GM19099 (cell line): ENCODE results near the gene COX7A2L.

ENCODE experiments used
- POLR2A ChIP-seq: IDR thresholded peaks from 3 replicates; pipeline ENCODE4 v1.6.1; 2011; ENCODE audit warnings: low read depth; ENCODE audit not compliant: insufficient read length; ENCODE audit errors: extremely low read depth

Gene COX7A2L

DNA sequence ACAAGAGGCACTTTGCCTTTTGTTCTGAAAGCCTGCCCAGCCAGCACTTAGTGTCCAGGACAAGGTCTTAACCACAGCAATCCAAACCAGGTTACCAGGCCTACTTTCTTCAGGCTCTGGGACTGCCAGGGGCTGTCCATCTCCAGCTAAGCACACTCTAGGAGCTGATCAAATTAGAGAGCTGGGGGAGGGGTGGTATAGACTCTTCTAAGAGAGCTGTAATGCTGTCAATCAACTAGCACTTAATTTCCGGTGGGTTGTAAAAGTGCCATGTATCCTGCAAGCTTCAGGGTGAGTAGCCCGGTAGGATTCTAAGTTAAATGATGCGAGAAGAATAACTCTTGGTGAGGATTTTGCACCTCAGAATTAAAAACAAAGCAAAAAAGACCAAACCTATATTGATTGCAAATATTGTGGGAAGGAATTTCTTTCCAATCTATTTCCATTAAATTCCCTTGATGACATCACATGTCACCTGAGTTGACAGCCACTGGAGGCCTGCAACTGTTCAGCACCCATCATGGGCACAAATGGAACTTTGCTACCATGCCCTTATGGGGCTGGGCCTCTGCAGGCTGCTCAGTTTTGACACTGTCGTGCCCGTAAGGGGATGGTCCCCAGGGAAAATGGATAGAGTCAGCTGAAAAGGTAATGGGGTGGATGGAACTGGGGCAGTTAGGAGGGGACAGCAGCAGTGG, 8.7 kb upstream of the COX7A2L start:
- TF ChIP-seq POLR2A = no peak

DNA sequence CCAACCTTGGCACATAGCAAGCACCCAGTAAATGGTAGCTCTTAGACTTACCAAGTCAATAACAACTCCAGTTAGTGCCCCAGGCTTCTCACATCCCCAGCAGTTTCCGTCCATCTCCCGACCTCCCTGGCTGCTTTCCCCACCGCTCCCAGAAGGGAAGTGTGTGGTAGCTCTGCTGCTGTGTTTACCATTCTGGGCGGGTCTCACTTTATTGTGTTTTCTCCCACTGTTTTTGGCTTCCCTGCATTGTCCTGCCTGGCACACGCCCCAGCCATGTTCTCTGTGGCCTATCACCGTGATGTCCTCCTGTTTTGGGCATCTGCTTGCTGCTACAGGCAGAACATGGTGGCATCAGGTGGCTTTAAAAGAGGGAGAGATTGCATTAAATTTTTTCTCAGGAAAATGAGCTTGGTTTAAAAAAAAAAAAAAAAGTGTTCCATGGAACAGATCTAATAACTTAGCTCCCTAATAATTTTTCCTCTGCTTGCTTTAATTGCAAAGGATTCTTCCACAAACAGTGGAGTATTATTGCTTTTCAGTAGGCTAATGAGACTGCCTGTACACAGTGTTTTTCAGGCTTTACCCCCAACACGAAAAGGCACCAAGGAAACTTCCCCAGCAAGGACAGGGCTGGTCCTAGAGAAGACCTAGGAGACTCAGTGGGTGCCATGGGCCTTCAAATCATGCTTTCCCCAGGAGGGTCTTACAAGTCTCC, 8.0 kb upstream of the COX7A2L start:
- TF ChIP-seq POLR2A = no peak

DNA sequence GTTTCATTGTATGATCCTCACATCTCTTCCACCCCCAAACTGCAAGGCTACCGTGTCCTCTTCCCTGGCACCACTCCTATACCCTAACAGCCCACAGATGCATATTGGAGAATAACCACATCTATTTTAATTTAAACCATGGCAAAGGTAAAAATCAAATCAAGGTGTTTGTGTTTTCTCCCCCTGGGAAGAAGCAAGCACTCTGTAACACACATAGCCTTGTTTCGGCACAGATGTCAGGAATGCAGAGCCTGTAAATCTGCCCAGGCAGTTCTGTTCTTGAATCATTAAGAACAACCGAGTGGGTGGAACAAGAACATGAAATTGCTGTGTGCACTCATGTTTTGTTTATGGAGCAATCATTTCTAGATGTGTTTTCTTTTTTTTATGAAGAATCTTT, 6.8 kb upstream of the COX7A2L start:
- TF ChIP-seq POLR2A = no peak

DNA sequence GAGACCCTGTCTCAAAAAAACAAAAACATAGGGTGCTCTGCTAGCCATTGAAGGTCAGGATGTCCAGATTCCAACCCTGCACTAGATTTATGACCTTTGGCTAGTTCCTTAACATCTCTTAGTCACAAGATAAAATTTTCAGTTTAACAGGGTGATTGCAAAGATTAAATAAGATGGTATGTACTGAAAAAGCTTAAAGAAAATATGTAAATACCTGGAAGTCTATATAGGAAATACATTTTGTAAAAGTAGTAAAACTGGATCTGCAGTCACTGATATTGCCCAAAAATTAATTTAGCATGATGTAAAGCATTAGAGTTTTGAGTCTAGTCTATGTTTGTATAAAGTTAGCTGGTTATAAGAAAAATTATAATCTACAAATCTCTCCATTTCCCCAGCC, 5.4 kb upstream of the COX7A2L start:
- no peak for TF ChIP-seq POLR2A

DNA sequence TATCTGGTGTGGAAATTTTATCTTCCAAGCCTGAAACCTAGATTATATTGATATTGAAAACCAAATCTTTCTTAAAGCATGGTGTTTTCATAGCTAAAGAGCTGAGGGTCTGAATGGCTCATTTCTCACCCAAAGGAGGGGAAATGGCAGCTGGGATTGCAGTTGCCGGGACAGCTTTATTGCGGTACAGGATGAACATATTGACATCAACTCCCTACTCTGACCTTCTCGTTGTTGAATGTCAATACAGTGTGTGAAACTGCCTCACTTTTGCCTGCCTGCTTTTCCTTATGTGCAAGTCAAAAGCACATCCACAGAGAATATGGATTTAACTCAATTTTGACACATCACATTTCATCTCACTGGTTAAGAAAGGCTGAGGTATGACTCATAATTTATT, 3.6 kb upstream of the COX7A2L start:
- TF ChIP-seq POLR2A = no peak

DNA sequence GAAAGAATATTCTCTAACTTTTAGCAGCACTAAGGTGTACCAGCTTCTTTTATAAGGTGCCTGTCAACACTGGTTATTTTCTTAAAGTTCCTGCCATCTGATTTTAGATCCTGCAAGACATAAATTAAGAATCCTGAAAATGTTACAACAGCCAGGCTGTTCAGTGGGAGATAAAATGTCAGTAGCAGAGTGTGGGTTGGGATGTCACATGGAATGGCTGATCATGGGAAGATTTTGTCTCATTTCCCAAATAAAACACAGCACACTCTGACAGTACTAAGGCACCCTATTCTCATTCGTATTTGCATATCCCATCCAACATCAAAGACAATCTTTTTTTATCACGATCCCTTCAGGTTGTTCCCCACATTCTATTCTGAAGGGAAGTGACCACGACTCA, 2.4 kb upstream of the COX7A2L start:
- TF ChIP-seq POLR2A = no peak

DNA sequence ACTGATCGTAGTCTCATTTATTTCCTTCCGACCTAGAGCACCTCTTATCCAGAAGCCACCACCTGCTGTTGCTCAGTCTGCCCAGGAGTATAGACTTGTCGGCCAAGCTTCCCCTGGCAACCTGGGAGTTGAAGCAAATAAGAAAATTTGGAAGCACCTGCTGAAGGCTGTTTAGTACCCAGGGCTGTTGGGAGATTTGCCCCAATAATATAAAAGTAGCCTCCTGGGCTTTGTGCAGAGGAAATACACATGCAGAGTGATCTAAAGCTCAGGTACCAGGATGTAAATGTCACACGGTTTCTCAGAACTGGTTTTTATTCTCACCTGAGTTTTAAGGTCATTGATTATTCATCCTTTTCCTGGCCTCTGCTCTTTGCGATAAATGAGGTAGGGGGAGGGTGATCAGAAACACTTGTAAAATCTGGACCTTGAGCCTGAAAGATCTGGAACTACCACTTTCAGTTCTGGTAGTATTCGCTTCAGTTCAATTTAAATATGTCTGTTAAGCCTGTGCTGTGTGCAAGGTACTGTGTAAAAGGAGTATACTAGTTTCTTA, 789 bp upstream of the COX7A2L start:
- no peak for TF ChIP-seq POLR2A

DNA sequence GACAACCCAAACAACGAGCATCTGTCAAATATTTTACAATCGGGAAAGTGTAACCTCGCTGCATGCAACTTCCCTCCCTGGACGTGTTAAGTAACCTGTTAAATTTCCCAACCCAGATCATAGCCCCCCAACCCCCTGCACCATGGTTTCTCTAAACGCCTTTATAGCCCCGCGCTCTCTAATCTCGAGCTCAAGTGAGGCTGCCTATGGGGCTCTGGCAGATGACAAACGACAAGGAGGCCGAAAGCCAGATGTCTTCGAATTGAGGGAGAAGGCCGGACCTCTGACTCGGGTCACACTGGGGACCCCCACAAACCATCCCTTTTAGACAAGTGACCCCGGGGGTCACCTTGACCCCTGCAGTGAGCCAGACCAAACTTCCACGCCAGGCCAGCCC, 526 bp downstream of the COX7A2L start:
- TF ChIP-seq POLR2A = no peak

DNA sequence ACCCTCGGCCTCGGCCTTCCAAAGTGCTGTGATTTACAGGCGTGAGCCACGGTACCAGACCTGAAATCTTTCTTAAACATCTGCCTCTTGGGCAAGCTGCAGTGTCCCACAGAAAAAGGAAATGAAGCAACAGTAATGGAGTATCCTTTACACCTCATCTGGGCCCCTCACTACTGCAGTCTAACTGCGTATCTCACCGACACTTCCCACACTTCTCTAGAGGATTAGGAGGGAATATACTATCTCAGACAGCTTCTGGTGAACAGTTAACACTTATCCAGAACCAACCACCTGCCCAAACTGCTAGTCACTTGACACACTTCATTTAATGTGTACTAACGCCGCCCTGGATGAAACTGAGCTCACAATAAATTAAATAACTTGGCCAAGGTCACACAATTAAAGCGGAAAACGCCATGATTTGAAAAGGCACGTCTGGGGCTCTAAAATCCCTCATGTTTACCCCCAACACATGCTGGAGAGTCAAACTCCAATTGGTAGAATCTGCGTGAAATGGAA, 993 bp downstream of the COX7A2L start:
- TF ChIP-seq POLR2A = no peak

DNA sequence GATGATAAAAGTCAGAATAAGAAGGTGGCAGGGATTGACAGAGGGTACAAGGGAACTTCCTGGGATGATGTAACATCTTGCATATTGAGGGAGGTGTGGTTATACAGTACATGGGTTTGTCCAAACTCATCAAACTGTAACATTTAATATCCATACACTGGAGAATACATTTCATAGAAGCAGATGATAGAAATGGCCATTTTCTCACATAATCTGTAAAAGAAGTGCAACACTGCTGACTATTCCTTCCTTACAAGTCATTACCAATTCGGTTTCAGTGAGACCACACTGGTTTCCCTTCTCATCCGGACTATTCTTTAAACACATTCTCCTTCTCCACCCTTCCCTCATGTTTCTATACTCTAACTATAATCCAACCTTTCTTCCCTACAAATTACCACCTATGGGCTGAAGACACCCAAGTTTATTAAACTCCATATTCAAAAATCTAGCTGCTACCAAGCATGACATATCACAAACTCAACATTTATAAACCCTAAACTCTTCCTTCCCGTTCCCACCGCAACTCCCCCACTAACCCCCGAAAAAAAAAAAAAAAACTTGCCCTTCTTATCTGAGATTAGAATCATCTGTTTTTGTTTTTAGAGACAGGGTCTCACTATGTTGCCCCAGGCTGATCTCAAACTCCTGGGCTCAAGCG, 1.6 kb downstream of the COX7A2L start:
- TF ChIP-seq POLR2A = no peak

DNA sequence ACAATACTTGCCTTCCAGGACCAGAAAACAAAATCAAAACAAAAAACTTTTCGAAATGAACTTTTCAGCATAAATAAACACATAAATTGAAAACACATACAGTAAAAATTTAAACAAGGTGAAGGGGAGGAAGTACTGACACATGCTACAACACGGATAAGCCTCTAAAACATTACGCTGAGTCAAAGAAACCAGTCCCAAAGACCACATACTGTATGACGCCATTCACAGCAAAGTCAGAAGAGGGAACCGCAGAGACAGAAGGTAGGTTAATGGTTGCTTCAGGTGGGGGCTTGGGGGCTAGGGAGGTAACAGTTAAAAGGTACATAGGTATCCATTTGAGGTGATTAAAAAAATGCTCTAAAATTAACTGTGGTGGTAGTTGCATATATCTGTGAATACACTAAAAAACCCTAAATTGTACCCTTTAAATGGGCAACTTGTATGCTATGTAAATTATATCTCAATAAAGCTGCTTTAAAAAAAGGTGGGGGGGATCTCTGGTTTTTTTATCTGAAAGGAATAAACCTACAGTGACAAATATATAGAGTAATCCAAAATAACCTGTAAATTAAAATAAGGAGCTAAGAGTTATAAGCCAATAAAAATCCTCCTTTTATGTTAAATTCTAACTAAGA, 7.1 kb downstream of the COX7A2L start:
- TF ChIP-seq POLR2A = no peak

DNA sequence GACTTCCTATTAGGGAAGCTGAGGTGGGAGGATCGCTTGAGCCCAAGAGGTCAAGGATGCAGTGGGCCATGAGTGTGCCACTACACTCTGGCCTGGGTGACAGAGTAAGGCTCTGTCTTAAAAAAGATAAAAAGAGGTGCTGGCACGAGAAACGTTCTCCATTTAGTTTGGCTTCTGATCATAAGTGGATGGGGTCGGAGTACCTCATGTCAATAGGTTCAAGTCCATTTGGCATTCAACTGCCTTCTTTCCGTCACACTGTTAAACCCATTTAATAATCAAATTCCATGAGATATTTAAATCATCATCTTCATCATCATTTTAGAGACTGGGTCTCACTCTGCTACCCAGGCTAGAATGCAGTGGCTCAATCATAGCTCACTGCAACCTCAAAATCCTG, 9.2 kb downstream of the COX7A2L start:
- TF ChIP-seq POLR2A = no peak

DNA sequence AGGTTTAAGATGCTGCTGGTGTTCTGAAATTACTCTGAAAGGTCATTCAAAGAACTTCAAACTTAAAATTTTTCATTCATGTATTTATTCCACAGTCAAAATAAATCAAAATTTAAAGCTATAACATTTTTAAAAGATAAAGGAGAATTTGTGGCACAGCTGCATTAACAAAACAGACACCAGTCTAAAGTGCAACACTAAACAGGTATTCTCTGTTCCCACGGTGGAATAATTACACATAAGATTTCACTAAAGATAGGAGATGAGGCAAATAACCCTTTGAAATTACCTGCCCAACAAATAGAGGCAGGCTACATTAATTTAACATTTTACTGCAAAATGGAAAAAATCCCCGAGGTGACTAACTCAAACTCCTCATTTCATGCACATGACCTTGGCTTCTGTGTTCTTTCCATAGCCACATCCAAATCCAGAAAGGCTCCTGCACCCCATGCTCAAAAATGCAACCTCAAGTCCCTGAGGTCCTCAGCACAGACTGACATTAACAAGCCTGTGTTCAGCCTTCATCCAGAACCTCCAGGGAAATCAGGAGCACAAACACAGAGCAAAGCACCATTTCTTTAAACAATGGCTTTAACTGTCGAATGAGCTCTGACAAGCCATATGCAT, 10.5 kb downstream of the COX7A2L start:
- TF ChIP-seq POLR2A = no peak

DNA sequence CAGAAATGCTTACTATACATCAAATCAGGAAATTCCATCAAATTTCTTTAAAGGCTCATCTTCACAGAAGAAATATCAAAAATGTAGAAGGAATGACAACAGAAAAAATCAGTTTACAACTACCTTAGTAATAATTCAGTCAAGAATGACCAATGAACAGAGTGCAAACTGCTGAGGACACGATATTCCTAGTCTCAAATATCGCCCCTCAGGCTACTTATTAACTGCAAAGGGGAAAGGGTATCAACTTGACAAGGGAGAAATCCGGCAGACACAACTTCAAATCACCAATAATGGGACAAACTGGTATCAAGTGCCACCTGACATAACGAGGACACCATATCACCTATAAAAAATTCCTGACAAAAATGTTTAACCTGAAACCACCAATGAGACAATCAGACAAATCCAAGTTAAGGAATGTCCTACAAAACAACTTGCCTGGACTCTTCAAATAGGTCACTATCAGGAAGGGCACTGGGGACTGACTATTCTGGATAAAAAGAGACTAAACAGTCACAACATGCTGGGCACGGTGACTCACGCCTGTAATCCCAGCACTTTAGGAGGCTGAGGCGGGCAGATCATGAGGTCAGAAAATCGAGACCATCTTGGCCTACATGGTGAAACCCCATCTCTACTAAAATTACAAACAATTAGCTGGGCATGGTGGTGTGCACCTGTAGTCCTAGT, 12.8 kb downstream of the COX7A2L start:
- TF ChIP-seq POLR2A = no peak
